Heart right ventricle (tissue), 16 donors: ENCODE results near the gene HBB. TPM values are rescaled to one million over a fixed set of nuclear protein-coding genes. Genes with fewer than 3 reads are reported as not detected.

Source experiments
- ATAC-seq, 8 donors: fragments of 200-7000 bp; cut with Tn5 transposase; one replicate each; pipeline ENCODE4 v1.9.1; 2020; ENCODE audit warnings: mild to moderate bottlenecking in 8 of 8, moderate library complexity in 8 of 8, moderate number of reproducible peaks in 1 of 8
- DNase-seq, 2 donors: peaks; one replicate each; pipeline ENCODE4 v3.0.0-alpha.2; 2020
- H3K27ac ChIP-seq, 10 donors: fragments of 200-600 bp; sonication (generic) in 2 of 10; one replicate each; pipeline versions ENCODE4 v1.5.0 to v1.8.0; 2020 to 2022; ENCODE audit warnings: mild to moderate bottlenecking in 3 of 10
- H3K27me3 ChIP-seq, 7 donors: fragments of 200-600 bp; one replicate each; pipeline ENCODE4 v1.8.0; 2021 to 2022; ENCODE audit warnings: mild to moderate bottlenecking in 2 of 7
- H3K36me3 ChIP-seq, 9 donors: fragments of 200-600 bp; sonication (generic) in 1 of 9; one replicate each; pipeline versions ENCODE4 v1.5.0 to v1.8.0; 2020 to 2022; ENCODE audit warnings: mild to moderate bottlenecking in 2 of 9
- H3K4me1 ChIP-seq, 9 donors: fragments of 200-600 bp; sonication (generic) in 1 of 9; one replicate each; pipeline versions ENCODE4 v1.5.0 to v1.8.0; 2020 to 2022; ENCODE audit warnings: mild to moderate bottlenecking in 4 of 9
- H3K4me3 ChIP-seq, 10 donors: fragments of 200-600 bp; sonication (generic) in 2 of 10; one replicate each; pipeline versions ENCODE4 v1.5.0 to v1.8.0; 2020 to 2022; ENCODE audit warnings: mild to moderate bottlenecking in 7 of 10, moderate library complexity in 2 of 10
- H3K9me3 ChIP-seq, 11 donors: fragments of 200-600 bp in 10 of 11; sonication (generic) in 2 of 11; one replicate each; pipeline versions ENCODE4 v1.5.0 to v1.8.0; 2013 to 2022; ENCODE audit warnings: mild to moderate bottlenecking in 2 of 11, control low read depth in 1 of 11, moderate library complexity in 1 of 11
- WGBS, 2 donors: extraction: QIAGEN DNeasy Blood & Tissue Kit; methylation state at CpG; one replicate each; pipeline ENCODE4 v1.1.7; 2013; ENCODE audit warnings: inconsistent platforms in 1 of 2; 5-methylcytosine and 5-hydroxymethylcytosine counted together
- intact Hi-C, 10 donors: fragments of 100-400 bp; cut with DNase I; formaldehyde crosslinking; loops; one replicate each; pipeline versions ENCODE4 v1.11.1 to v1.14.2; 2022
- polyA plus RNA-seq, 2 donors: library from polyadenylated mRNA; stranded (reverse); fragments of 200-250 nt; gene quantifications; one replicate each; pipeline ENCODE4 v1.2.3, GENCODE V29; 2013
- total RNA-seq, 10 donors: library from RNA; stranded (reverse); fragmentation: NEBNext Ultra II Directional in 3 of 10; extraction: Animal tissue kit (Norgen Biotek cat#: 25700) in 3 of 10; gene quantifications; one replicate each; pipeline versions ENCODE4 v1.2.1 to v1.2.4, GENCODE V29; 2021 to 2023
- TF ChIP-seq, protein P1 (sequence below), 9 donors: fragments of 200-600 bp; sonication (generic) in 2 of 9; IDR thresholded peaks; one replicate each; pipeline versions ENCODE4 v1.5.0 to v1.8.0; 2021 to 2022; ENCODE audit warnings: antibody characterized with exemption in 9 of 9, mild to moderate bottlenecking in 5 of 9, moderate library complexity in 1 of 9
- donor health status: Arrhythmogenic right ventricular cardiomyopathy.
- donor health status: ischemic (EF 13 %, LVEDD 7.1; RV severe dilation, severe dysfunction).
- donor health status: healthy with polysubstance abuse.
- donor health status: DM: no; HTN: yes; CAD: no.
- donor health status: DM: no; HTN: no; CAD: no.
- donor health status: ischemic (EF 25% LVEDD 6.9; RV normal size, moderate dysfunction).
- donor health status: ischemic (EF 25% LVEDD 5.7; RV mildly dilated, moderate dysfunction).
- donor health status: healthy.
- donor health status: DM: yes; HTN: yes; CAD: no.
- donor health status: Ischemic cardiomyopathy.
- donor health status: ischemic (EF 35%, LVEDD 5.7; RV mildly dilated, moderate dysfunction).
- donor health status: nonischemic (EF 11% LVEDD 7.7; RV severe dilation, severe dysfunction).
- donor health status: DM: yes; HTN: yes; CAD: no.
- donor health status: PGD.
- donor health status: ischemic (EF 29% LVEDD 5.4; RV normal size, mild dysfunction).
- donor health status: nonischemic (EF 23%, LVEDD 6.1; RV moderate dilation, normal function).

Gene HBB
- total and polyA plus RNA-seq, 12 donors, result 39.1 to 1,566 (median 273) TPM; not detected in 1

- ATAC-seq, result no peak
- intact Hi-C loops, result no loop called here
- H3K36me3 ChIP-seq, result no peaks in the 10 kb centered on the region
- H3K4me3 ChIP-seq, result no peak overlapping the region
- TF ChIP-seq, protein P1, sequence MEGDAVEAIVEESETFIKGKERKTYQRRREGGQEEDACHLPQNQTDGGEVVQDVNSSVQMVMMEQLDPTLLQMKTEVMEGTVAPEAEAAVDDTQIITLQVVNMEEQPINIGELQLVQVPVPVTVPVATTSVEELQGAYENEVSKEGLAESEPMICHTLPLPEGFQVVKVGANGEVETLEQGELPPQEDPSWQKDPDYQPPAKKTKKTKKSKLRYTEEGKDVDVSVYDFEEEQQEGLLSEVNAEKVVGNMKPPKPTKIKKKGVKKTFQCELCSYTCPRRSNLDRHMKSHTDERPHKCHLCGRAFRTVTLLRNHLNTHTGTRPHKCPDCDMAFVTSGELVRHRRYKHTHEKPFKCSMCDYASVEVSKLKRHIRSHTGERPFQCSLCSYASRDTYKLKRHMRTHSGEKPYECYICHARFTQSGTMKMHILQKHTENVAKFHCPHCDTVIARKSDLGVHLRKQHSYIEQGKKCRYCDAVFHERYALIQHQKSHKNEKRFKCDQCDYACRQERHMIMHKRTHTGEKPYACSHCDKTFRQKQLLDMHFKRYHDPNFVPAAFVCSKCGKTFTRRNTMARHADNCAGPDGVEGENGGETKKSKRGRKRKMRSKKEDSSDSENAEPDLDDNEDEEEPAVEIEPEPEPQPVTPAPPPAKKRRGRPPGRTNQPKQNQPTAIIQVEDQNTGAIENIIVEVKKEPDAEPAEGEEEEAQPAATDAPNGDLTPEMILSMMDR (IDR thresholded peaks at IDR 0.05), result no peak
- H3K9me3 ChIP-seq, result no peaks in the 10 kb centered on the region
- no peaks in the 10 kb centered on the region for H3K4me1 ChIP-seq
- no peak overlapping the region for H3K27ac ChIP-seq
- peaks cover 0 to 14% (median 0%) of the 10 kb centered on the region in 7 donors for H3K27me3 ChIP-seq
- DNase-seq, result no peak
- 65 to 68% methylated on average over 3 of the region's 3 CpGs for WGBS, 2 donors
These were observed 5.3 kb upstream of the HBB start for GRCh38 chr11:5232176-5232575.

GRCh38 chr11:5231111-5231510 is 4.2 kb upstream of the HBB start:
- intact Hi-C loops, result no loop called here
- H3K27me3 ChIP-seq, result peaks cover 0 to 14% (median 0%) of the 10 kb centered on the region in 7 donors
- WGBS, 2 donors, result 80 to 82% methylated on average over 2 of the region's 2 CpGs
- no peaks in the 10 kb centered on the region for H3K9me3 ChIP-seq
- TF ChIP-seq, protein P1 (IDR thresholded peaks at IDR 0.05), result no peak
- ATAC-seq (no peak), DNase-seq (no peak)
- no peak overlapping the region for H3K27ac ChIP-seq
- H3K4me1 ChIP-seq, result no peaks in the 10 kb centered on the region
- no peak overlapping the region for H3K4me3 ChIP-seq
- no peaks in the 10 kb centered on the region for H3K36me3 ChIP-seq

- Histone ChIP-seq H3K27ac (no peak overlapping the region), H3K4me3 (no peak overlapping the region), H3K4me1 (no peaks in the 10 kb centered on the region), H3K9me3 (no peaks in the 10 kb centered on the region), H3K27me3 (peaks cover 0 to 14% (median 0%) of the 10 kb centered on the region in 7 donors), H3K36me3 (no peaks in the 10 kb centered on the region)
- ATAC-seq (no peak), DNase-seq (no peak)
- intact Hi-C loops, result no loop called here
- TF ChIP-seq, protein P1 (IDR thresholded peaks at IDR 0.05), result no peak
- WGBS, 2 donors, result 88 to 91% methylated on average over 1 of the region's 1 CpG
These were observed 3.4 kb upstream of the HBB start for GRCh38 chr11:5230266-5230665.

- Histone ChIP-seq H3K36me3 (no peaks in the 10 kb centered on the region), H3K4me1 (no peaks in the 10 kb centered on the region), H3K9me3 (no peaks in the 10 kb centered on the region), H3K27me3 (peaks cover 0 to 14% (median 0%) of the 10 kb centered on the region in 7 donors), H3K27ac (no peak overlapping the region), H3K4me3 (no peak overlapping the region)
- WGBS, 2 donors, result 86 to 93% methylated on average over 2 of the region's 2 CpGs
- DNase-seq, result no peak
- intact Hi-C loops, result no loop called here
- no peak for ATAC-seq
- TF ChIP-seq, protein P1 (IDR thresholded peaks at IDR 0.05), result no peak
These were observed 2.9 kb upstream of the HBB start for GRCh38 chr11:5229796-5230195.
